Measurements from ENCODE around the gene RAB3GAP1.

DNA sequence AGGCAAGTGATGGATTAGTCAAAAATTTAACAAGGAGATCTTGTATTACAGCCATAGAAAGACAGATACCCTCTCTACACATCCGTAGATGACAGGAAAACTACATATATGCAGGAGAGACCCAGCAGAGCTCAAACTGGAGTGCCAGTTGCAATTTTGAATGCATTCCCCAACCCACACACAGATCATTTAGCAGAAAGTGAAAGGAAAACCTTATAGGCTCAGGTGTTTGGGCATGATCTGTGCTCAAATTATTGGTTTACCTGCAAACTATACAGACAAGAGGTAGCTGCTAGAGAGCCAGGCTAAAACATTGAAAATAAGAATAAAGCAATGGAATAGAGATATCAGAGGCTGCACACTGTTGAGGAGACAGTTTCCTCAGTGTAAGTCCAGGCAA, 51.8 kb downstream of the RAB3GAP1 start:
- TF ChIP-seq CTCF (IDR thresholded peaks at IDR 0.05): no peak
- TF ChIP-seq ZFX (IDR thresholded peaks at IDR 0.05; ENCODE audit: borderline replicate concordance): no peak

Data from 22Rv1 (cell line).